Iris pigment epithelial cell (primary cell): ENCODE results near the gene CALML4.
"Not testable (repeated sequence)": the region's sequence is repeated elsewhere in the genome, so short reads cannot be mapped to it uniquely, and the experiment has no call there.

Source experiments
- DNase-seq: peaks from one replicate; pipeline ENCODE4 v3.0.0-alpha.2; 2011; ENCODE audit warnings: low read depth

The CALML4 gene

GRCh38 chr15:68208136-68208535, 3.0 kb upstream of the CALML4 start:
- DNase-seq, result no peak

GRCh38 chr15:68207176-68207935, 2.2 kb upstream of the CALML4 start:
- DNase-seq, result no peak

GRCh38 chr15:68206711-68207151, 1.6 kb upstream of the CALML4 start:
- DNase-seq, result no peak

- DNase-seq, result no peak
Measured at GRCh38 chr15:68205954-68206539, 915 bp upstream of the CALML4 start.

GRCh38 chr15:68205558-68205944, 419 bp upstream of the CALML4 start:
- no peak for DNase-seq

- no peak for DNase-seq
Measured at GRCh38 chr15:68204361-68204760, 771 bp downstream of the CALML4 start.

- no peak for DNase-seq
Measured at GRCh38 chr15:68203956-68204355, 1.2 kb downstream of the CALML4 start.

GRCh38 chr15:68203486-68203885, 1.6 kb downstream of the CALML4 start:
- DNase-seq, result no peak

- DNase-seq, result not testable (repeated sequence)
Measured at GRCh38 chr15:68202994-68203393, 2.1 kb downstream of the CALML4 start.

- DNase-seq, result no peak
Measured at GRCh38 chr15:68201879-68202261, 3.3 kb downstream of the CALML4 start.

- DNase-seq, result no peak
Measured at GRCh38 chr15:68201153-68201878, 3.8 kb downstream of the CALML4 start.

GRCh38 chr15:68200016-68200861, 4.9 kb downstream of the CALML4 start:
- no peak for DNase-seq

- DNase-seq, result no peak
Measured at GRCh38 chr15:68199340-68199739, 5.8 kb downstream of the CALML4 start.

- no peak for DNase-seq
Measured at GRCh38 chr15:68197661-68198437, 7.3 kb downstream of the CALML4 start.

GRCh38 chr15:68197170-68197492, 8.0 kb downstream of the CALML4 start:
- no peak for DNase-seq

- no peak for DNase-seq
Measured at GRCh38 chr15:68196445-68197169, 8.5 kb downstream of the CALML4 start.

GRCh38 chr15:68195336-68196112, 9.6 kb downstream of the CALML4 start:
- DNase-seq, result no peak

GRCh38 chr15:68192804-68193486, 12.2 kb downstream of the CALML4 start:
- DNase-seq, result no peak

- DNase-seq, result no peak
Measured at GRCh38 chr15:68192117-68192516, 13.0 kb downstream of the CALML4 start.

- no peak for DNase-seq
Measured at GRCh38 chr15:68191555-68191954, 13.6 kb downstream of the CALML4 start.
